A549 (cell line): Measurements from ENCODE around the gene ARHGAP10. TPM values are rescaled to one million over a fixed set of nuclear protein-coding genes. Genes with fewer than 3 reads are reported as not detected.

Experiments
- ATAC-seq, 2 experiments: fragments of 200-7000 bp in 1 of 2; fragments of >200 bp in 1 of 2; cut with Nextera tagmentation in 1 of 2; cut with Tn5 transposase in 1 of 2; 3 replicates each; pipeline versions ENCODE4 v1.8.0 to v1.9.1; 2018 to 2020; ENCODE audit warnings: mild to moderate bottlenecking in 1 of 2, moderate library complexity in 1 of 2
- CTCF ChIA-PET: fragments of 300-600 bp; sonication (Branson Sonifier 250); formaldehyde crosslinking; extraction: SDS; loops from one replicate; lab custom pipeline; 2021; ENCODE audit warnings: antibody characterized with exemption, inconsistent platforms; lab: Yijun Ruan, JAX
- POLR2A ChIA-PET: fragments of 350-600 bp; formaldehyde crosslinking; extraction: SDS; loops from one replicate; lab custom pipeline; 2021; ENCODE audit warnings: antibody characterized with exemption, inconsistent platforms; lab: Yijun Ruan, JAX
- DNase-seq, 2 experiments: peaks; one replicate each; pipeline versions ENCODE4 v3.0.0 to v3.0.0-alpha.2; 2011 to 2016; ENCODE audit warnings: low read depth in 1 of 2, low spot score in 1 of 2
- FAIRE-seq: peaks from 2 replicates; lab custom pipeline; 2011; peaks lifted over from hg19 to GRCh38; lab: Jason Lieb, UNC
- H3K27ac ChIP-seq, 2 experiments: fragments of >200 bp; sonication (Bioruptor Twin); formaldehyde crosslinking; 3 replicates each; pipeline ENCODE4 v1.5.1; 2016 to 2017
- H3K4me1 ChIP-seq: fragments of >200 bp; sonication (Bioruptor Twin); formaldehyde crosslinking; 3 replicates; pipeline ENCODE4 v1.6.1; 2016
- H3K4me2 ChIP-seq: fragments of >200 bp; sonication (Bioruptor Twin); formaldehyde crosslinking; 3 replicates; pipeline ENCODE4 v1.6.1; 2016
- H3K4me3 ChIP-seq: fragments of >200 bp; sonication (Bioruptor Twin); formaldehyde crosslinking; 3 replicates; pipeline ENCODE4 v1.5.1; 2016
- H3K9me3 ChIP-seq: fragments of >200 bp; sonication (Bioruptor Twin); formaldehyde crosslinking; 3 replicates; pipeline ENCODE4 v1.6.1; 2016
- BHLHE40 ChIP-seq: IDR thresholded peaks from 2 replicates; pipeline ENCODE4 v1.6.1; 2012; ENCODE audit warnings: low read depth, low read length, inconsistent platforms
- CBX8 ChIP-seq: fragments of 200-600 bp; sonication (generic); IDR thresholded peaks from 2 replicates; pipeline ENCODE4 v1.6.1; 2016
- E2F6 ChIP-seq: IDR thresholded peaks from 2 replicates; pipeline ENCODE4 v1.6.1; 2012; ENCODE audit warnings: low read depth, borderline replicate concordance
- EHF ChIP-seq: fragments of 250-450 bp; sonication (Bioruptor Pico); IDR thresholded peaks from 2 replicates; pipeline ENCODE4 v1.5.0; 2020; ENCODE audit warnings: mild to moderate bottlenecking
- FOSB ChIP-seq: fragments of 250-450 bp; sonication (Bioruptor Pico); IDR thresholded peaks from 2 replicates; pipeline ENCODE4 v1.5.0; 2020; ENCODE audit warnings: mild to moderate bottlenecking, moderate library complexity
- GATA3 ChIP-seq: IDR thresholded peaks from 2 replicates; pipeline ENCODE4 v1.6.1; 2012; ENCODE audit warnings: borderline replicate concordance
- HEYL ChIP-seq: fragments of 250-450 bp; sonication (Bioruptor Pico); IDR thresholded peaks from 2 replicates; pipeline ENCODE4 v1.8.0; 2021; ENCODE audit warnings: mild to moderate bottlenecking, moderate library complexity
- HMGXB4 ChIP-seq: fragments of 250-450 bp; sonication (Bioruptor Pico); IDR thresholded peaks from 2 replicates; pipeline ENCODE4 v1.5.0; 2021; ENCODE audit warnings: mild to moderate bottlenecking, moderate library complexity, borderline replicate concordance
- HOXB13 ChIP-seq: fragments of 250-450 bp; sonication (Bioruptor Pico); IDR thresholded peaks from 2 replicates; pipeline ENCODE4 v1.5.0; 2020; ENCODE audit warnings: low read depth, mild to moderate bottlenecking, moderate library complexity
- MAFK ChIP-seq: fragments of 450-650 bp; IDR thresholded peaks from 2 replicates; pipeline ENCODE4 v1.6.1; 2014; ENCODE audit not compliant: partially characterized antibody
- MAX ChIP-seq: IDR thresholded peaks from 2 replicates; pipeline ENCODE4 v1.6.1; 2012
- MAZ ChIP-seq: fragments of 150-350 bp; IDR thresholded peaks from 2 replicates; pipeline ENCODE4 v1.6.1; 2014; ENCODE audit warnings: antibody characterized with exemption, low read depth, low read length, borderline replicate concordance
- NPAS2 ChIP-seq: fragments of 250-450 bp; sonication (Bioruptor Pico); IDR thresholded peaks from 2 replicates; pipeline ENCODE4 v1.8.0; 2022; ENCODE audit warnings: mild to moderate bottlenecking, moderate library complexity, borderline replicate concordance
- PBX3 ChIP-seq: IDR thresholded peaks from 2 replicates; pipeline ENCODE4 v1.6.1; 2012
- RARB ChIP-seq: fragments of 250-450 bp; sonication (Bioruptor Pico); IDR thresholded peaks from 2 replicates; pipeline ENCODE4 v1.8.0; 2021; ENCODE audit warnings: mild to moderate bottlenecking, moderate library complexity
- RCOR1 ChIP-seq: fragments of 150-350 bp; IDR thresholded peaks from 2 replicates; pipeline ENCODE4 v1.6.1; 2014; ENCODE audit warnings: antibody characterized with exemption, low read length, low read depth
- SMC3 ChIP-seq: fragments of >200 bp; sonication (Bioruptor Twin); formaldehyde crosslinking; IDR thresholded peaks from 3 replicates; pipeline ENCODE4 v1.6.1; 2018; ENCODE audit warnings: inconsistent platforms
- ZC3H11A ChIP-seq: fragments of 450-650 bp; IDR thresholded peaks from 2 replicates; pipeline ENCODE4 v1.6.1; 2014; ENCODE audit warnings: antibody characterized with exemption, mild to moderate bottlenecking
- ZFP36 ChIP-seq: fragments of 450-650 bp; IDR thresholded peaks from 2 replicates; pipeline ENCODE4 v1.6.1; 2014; ENCODE audit warnings: borderline replicate concordance; ENCODE audit not compliant: partially characterized antibody
- ZNF302 ChIP-seq: fragments of 250-450 bp; sonication (Bioruptor Pico); IDR thresholded peaks from 2 replicates; pipeline ENCODE4 v1.9.0; 2021; ENCODE audit warnings: inconsistent platforms, mild to moderate bottlenecking, moderate library complexity
- ZSCAN20 ChIP-seq: fragments of 250-450 bp; sonication (Bioruptor Pico); IDR thresholded peaks from 2 replicates; pipeline ENCODE4 v1.8.0; 2022; ENCODE audit warnings: mild to moderate bottlenecking, moderate library complexity
- WGBS: methylation state at CpG from one replicate; pipeline ENCODE4 v1.1.6; 2017; ENCODE audit errors: missing lambda C conversion rate; 5-methylcytosine and 5-hydroxymethylcytosine counted together
- polyA plus RNA-seq, 4 experiments: library from polyadenylated mRNA; depleted of rRNA in 3 of 4; stranded (reverse); fragments of >200 nt; fragmentation: RNase III in 1 of 4; extraction: RNeasy Plus Mini Kit Qiagen cat#74134 plus additional on column Dnase treatment in 1 of 4; gene quantifications; 2 replicates in 3 of 4; 3 replicates in 1 of 4; pipeline ENCODE4 v1.2.3, GENCODE V29; 2011 to 2017

ARHGAP10 gene
- polyA plus RNA-seq, 2 of the 4 experiments (the other 2 are of a cell fraction) = 7.0 to 7.2 TPM

DNA sequence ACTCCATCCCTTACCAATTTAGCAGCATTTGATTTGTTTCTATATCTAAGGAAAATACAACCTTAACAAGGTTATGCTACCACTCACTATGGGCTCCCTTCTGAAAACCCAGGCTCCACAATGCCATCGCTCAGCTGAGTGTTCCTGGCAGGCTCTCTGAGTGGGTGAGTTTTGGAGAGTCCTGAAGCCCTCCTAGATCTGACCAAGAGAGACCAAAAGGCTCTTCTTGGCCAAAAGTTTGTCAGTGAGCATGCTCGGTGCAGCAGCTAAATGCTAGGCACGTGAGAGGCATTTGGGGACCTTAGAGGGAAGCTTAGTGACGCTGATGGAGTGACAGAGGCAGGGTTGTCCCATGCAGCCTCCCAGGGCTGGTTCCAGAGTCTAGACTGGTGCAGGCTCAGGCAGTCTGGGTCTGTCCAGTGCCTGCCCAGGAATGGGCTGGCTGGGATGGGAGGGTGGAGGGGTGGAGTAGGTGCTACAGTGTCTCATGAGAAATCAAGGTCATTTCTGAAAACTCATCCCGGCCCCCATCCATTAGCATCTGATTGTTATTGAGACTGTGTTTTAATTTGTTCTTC is 363.5 kb downstream of the ARHGAP10 start:
- 69% methylated on average over 3 of the region's 5 CpGs for WGBS
- ChIA-PET POLR2A (no interaction called here), CTCF (no interaction called here)
- DNase-seq (no peak), ATAC-seq (no peak), FAIRE-seq (no peak)
- Histone ChIP-seq H3K4me1 (no peaks in the 10 kb centered on the region), H3K27ac (no peak overlapping the region), H3K4me2 (no peak overlapping the region), H3K4me3 (no peak overlapping the region), H3K9me3 (no peaks in the 10 kb centered on the region)
- no peak for TF ChIP-seq RCOR1
- TF ChIP-seq NPAS2 (CRISPR knock-in tag) = no peak
- no peak for TF ChIP-seq RARB (CRISPR knock-in tag)
- no peak for TF ChIP-seq MAX
- no peak for TF ChIP-seq SMC3
- no peak for TF ChIP-seq ZNF302 (CRISPR knock-in tag)
- no peak for TF ChIP-seq EHF (CRISPR knock-in tag)
- TF ChIP-seq, all 56 proteins: peak for 0

GRCh38 chr4:148097801-148098200 is 365.9 kb downstream of the ARHGAP10 start:
- TF ChIP-seq GATA3 (no peak), ZFP36 (no peak), EHF (CRISPR knock-in tag) (no peak)
- TF ChIP-seq, all 56 proteins: peak for 0
- WGBS = 73% methylated on average over 5 of the region's 5 CpGs
- DNase-seq (no peak), ATAC-seq (no peak), FAIRE-seq (no peak)
- ChIA-PET POLR2A (no interaction called here), CTCF (no interaction called here)
- Histone ChIP-seq H3K4me1 (no peaks in the 10 kb centered on the region), H3K27ac (no peak overlapping the region), H3K4me3 (no peak overlapping the region), H3K4me2 (no peak overlapping the region), H3K9me3 (no peaks in the 10 kb centered on the region)

DNA sequence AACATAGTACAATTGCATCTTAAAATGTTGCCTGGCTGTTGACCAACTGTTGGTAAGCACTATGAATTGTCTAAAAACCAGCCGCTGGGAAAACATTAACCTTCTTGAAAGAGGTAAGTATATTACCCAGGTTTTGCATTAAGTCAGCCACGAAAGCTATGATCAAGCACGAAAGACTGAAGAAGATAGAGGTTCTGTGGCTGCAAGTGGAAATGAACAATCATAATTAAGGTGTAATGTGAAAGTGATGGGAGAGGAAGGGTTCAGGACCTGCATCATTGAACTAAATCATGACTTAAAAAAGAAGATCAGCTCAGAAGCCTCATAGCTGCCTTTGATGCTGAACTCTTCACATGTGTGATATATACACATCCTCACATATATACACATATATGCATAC is 369.3 kb downstream of the ARHGAP10 start:
- DNase-seq (no peak), ATAC-seq (no peak), FAIRE-seq (no peak)
- Histone ChIP-seq H3K4me3 (no peak overlapping the region), H3K4me2 (no peak overlapping the region), H3K4me1 (no peaks in the 10 kb centered on the region), H3K9me3 (no peaks in the 10 kb centered on the region), H3K27ac (no peak overlapping the region)
- TF ChIP-seq FOSB (no peak), MAFK (no peak), RCOR1 (no peak), E2F6 (no peak)
- ChIA-PET CTCF (no interaction called here), POLR2A (no interaction called here)
- 47% methylated on average over 3 of the region's 3 CpGs for WGBS

GRCh38 chr4:148101790-148102189 is 369.9 kb downstream of the ARHGAP10 start:
- TF ChIP-seq E2F6 (no peak), ZFP36 (no peak), FOSB (no peak)
- H3K4me1 ChIP-seq = no peaks in the 10 kb centered on the region
- H3K4me2 ChIP-seq = no peak overlapping the region
- FAIRE-seq = no peak
- no peak for ATAC-seq
- WGBS = 50% methylated on average over 4 of the region's 4 CpGs
- no peak for DNase-seq
- no peak overlapping the region for H3K4me3 ChIP-seq
- H3K9me3 ChIP-seq = no peaks in the 10 kb centered on the region
- ChIA-PET CTCF (no interaction called here), POLR2A (no interaction called here)
- no peak overlapping the region for H3K27ac ChIP-seq

GRCh38 chr4:148103597-148104355 is 371.9 kb downstream of the ARHGAP10 start:
- Histone ChIP-seq H3K27ac (no peak overlapping the region), H3K9me3 (no peaks in the 10 kb centered on the region), H3K4me3 (no peak overlapping the region), H3K4me2 (no peak overlapping the region), H3K4me1 (no peaks in the 10 kb centered on the region)
- ChIA-PET POLR2A (no interaction called here), CTCF (no interaction called here)
- ATAC-seq (no peak), DNase-seq (no peak), FAIRE-seq (no peak)
- 62% methylated on average over 7 of the region's 7 CpGs for WGBS
- TF ChIP-seq ZSCAN20 (CRISPR knock-in tag) (no peak), HMGXB4 (CRISPR knock-in tag) (no peak), HEYL (CRISPR knock-in tag) (no peak), CBX8 (no peak), HOXB13 (CRISPR knock-in tag) (no peak), MAZ (no peak), PBX3 (no peak), EHF (CRISPR knock-in tag) (no peak), ZNF302 (CRISPR knock-in tag) (no peak), ZC3H11A (no peak), BHLHE40 (no peak)
